OCI-LY1 (cell line): ENCODE results near the gene ERLIN1.

Experiments
- H2AFZ ChIP-seq: fragments of 200-600 bp; sonication (generic), shearing (Covaris generic); 2 replicates; pipeline ENCODE4 v1.6.0; 2014; ENCODE audit warnings: antibody characterized with exemption, mild to moderate bottlenecking, low read length
- H3F3A ChIP-seq: fragments of 200-600 bp; sonication (generic), shearing (Covaris generic); 2 replicates; pipeline ENCODE4 v1.6.0; 2014; ENCODE audit warnings: mild to moderate bottlenecking, antibody characterized with exemption, low read length, moderate library complexity; ENCODE audit not compliant: insufficient read depth
- H3K27ac ChIP-seq: fragments of 200-600 bp; sonication (generic); 2 replicates; pipeline ENCODE4 v1.5.1; 2014; ENCODE audit warnings: low read length, mixed run types, mild to moderate bottlenecking, low read depth; ENCODE audit not compliant: poor library complexity, severe bottlenecking
- H3K27me3 ChIP-seq: fragments of 200-600 bp; sonication (generic); 2 replicates; pipeline ENCODE4 v1.6.0; 2014; ENCODE audit warnings: antibody characterized with exemption, mild to moderate bottlenecking, low read length, moderate library complexity; ENCODE audit not compliant: insufficient read depth
- H3K36me3 ChIP-seq: fragments of 200-600 bp; sonication (generic); 2 replicates; pipeline ENCODE4 v1.6.1; 2014; ENCODE audit warnings: mild to moderate bottlenecking, antibody characterized with exemption, low read length, moderate library complexity, mixed read lengths; ENCODE audit not compliant: insufficient read depth
- H3K4me1 ChIP-seq: fragments of 200-600 bp; sonication (generic); 2 replicates; pipeline ENCODE4 v1.5.1; 2014; ENCODE audit warnings: mild to moderate bottlenecking, low read length, moderate library complexity; ENCODE audit not compliant: insufficient read depth, severe bottlenecking
- H3K4me2 ChIP-seq: fragments of 200-600 bp; sonication (generic), shearing (Covaris generic); 2 replicates; pipeline ENCODE4 v1.6.1; 2014; ENCODE audit warnings: low read length
- H3K4me3 ChIP-seq: fragments of 200-600 bp; sonication (generic); 2 replicates; pipeline ENCODE4 v1.5.1; 2014; ENCODE audit warnings: low read length, low read depth, mild to moderate bottlenecking, mixed read lengths; ENCODE audit not compliant: poor library complexity, severe bottlenecking
- H3K79me2 ChIP-seq: fragments of 200-600 bp; shearing (Covaris generic); 2 replicates; pipeline ENCODE4 v1.6.1; 2016; ENCODE audit warnings: mixed run types, low read length, mixed read lengths; ENCODE audit not compliant: insufficient read depth
- H3K9ac ChIP-seq: fragments of 200-600 bp; sonication (generic), shearing (Covaris generic); 2 replicates; pipeline ENCODE4 v1.6.1; 2014; ENCODE audit warnings: mild to moderate bottlenecking, low read length, mixed read lengths
- H3K9me2 ChIP-seq: fragments of 200-600 bp; sonication (generic), shearing (Covaris generic); 2 replicates; pipeline ENCODE4 v1.6.1; 2014; ENCODE audit warnings: low read depth, mild to moderate bottlenecking, low read length, mixed read lengths
- H3K9me3 ChIP-seq: fragments of 200-600 bp; shearing (Covaris generic); 2 replicates; pipeline ENCODE4 v1.6.1; 2014; ENCODE audit warnings: low read length, mixed read lengths
- H4K20me1 ChIP-seq: fragments of 200-600 bp; sonication (generic), shearing (Covaris generic); 2 replicates; pipeline ENCODE4 v1.6.0; 2016; ENCODE audit warnings: mild to moderate bottlenecking, low read length; ENCODE audit not compliant: insufficient read depth
- CTCF ChIP-seq: fragments of 200-600 bp; sonication (generic), shearing (Covaris generic); IDR thresholded peaks from 2 replicates; pipeline ENCODE4 v1.5.1; 2017; ENCODE audit warnings: mild to moderate bottlenecking, antibody characterized with exemption, low read length, moderate library complexity, mixed read lengths
- EZH2 ChIP-seq: fragments of 200-600 bp; sonication (generic), shearing (Covaris generic); IDR thresholded peaks from 2 replicates; pipeline ENCODE4 v1.8.0; 2017; ENCODE audit warnings: borderline replicate concordance, mixed run types, mild to moderate bottlenecking, antibody characterized with exemption, low read length, moderate library complexity, mixed read lengths

Gene ERLIN1

GRCh38 chr10:100140070-100140469, 45.8 kb downstream of the ERLIN1 start:
- Histone ChIP-seq H3K27me3 (no peaks in the 10 kb centered on the region), H3K9me2 (no peaks in the 10 kb centered on the region), H3K79me2 (no peaks in the 10 kb centered on the region), H3K36me3 (no peaks in the 10 kb centered on the region), H3K4me1 (no peaks in the 10 kb centered on the region), H4K20me1 (no peaks in the 10 kb centered on the region), H3K27ac (no peak overlapping the region), H3K9me3 (no peaks in the 10 kb centered on the region), H2AFZ (no peak overlapping the region), H3K4me2 (no peak overlapping the region), H3K4me3 (no peak overlapping the region), H3K9ac (no peak overlapping the region), H3F3A (no peaks in the 10 kb centered on the region)
- no peak for TF ChIP-seq CTCF
- TF ChIP-seq EZH2 = no peak

- Histone ChIP-seq H3K4me2 (no peak overlapping the region), H4K20me1 (no peaks in the 10 kb centered on the region), H3K27me3 (no peaks in the 10 kb centered on the region), H2AFZ (no peak overlapping the region), H3K79me2 (no peaks in the 10 kb centered on the region), H3K9ac (no peak overlapping the region), H3K9me3 (no peaks in the 10 kb centered on the region), H3F3A (no peaks in the 10 kb centered on the region), H3K9me2 (no peaks in the 10 kb centered on the region), H3K36me3 (no peaks in the 10 kb centered on the region; the same call in 1 of the 2 replicates), H3K4me3 (no peak overlapping the region), H3K4me1 (no peaks in the 10 kb centered on the region), H3K27ac (no peak overlapping the region)
- TF ChIP-seq CTCF = no peak
- no peak for TF ChIP-seq EZH2
Measured at GRCh38 chr10:100138921-100139496, 46.8 kb downstream of the ERLIN1 start.

GRCh38 chr10:100135486-100135885, 50.3 kb downstream of the ERLIN1 start:
- H3K27me3 ChIP-seq = no peaks in the 10 kb centered on the region
- H3K27ac ChIP-seq = no peak overlapping the region
- TF ChIP-seq CTCF = no peak
- no peak for TF ChIP-seq EZH2
- no peaks in the 10 kb centered on the region for H3F3A ChIP-seq
- H3K9me3 ChIP-seq = no peaks in the 10 kb centered on the region
- H3K79me2 ChIP-seq = no peaks in the 10 kb centered on the region
- no peak overlapping the region for H2AFZ ChIP-seq
- no peaks in the 10 kb centered on the region; the same call in 1 of the 2 replicates for H3K36me3 ChIP-seq
- no peak overlapping the region for H3K9ac ChIP-seq
- H4K20me1 ChIP-seq = no peaks in the 10 kb centered on the region
- no peak overlapping the region for H3K4me3 ChIP-seq
- no peak overlapping the region for H3K4me2 ChIP-seq
- no peaks in the 10 kb centered on the region for H3K4me1 ChIP-seq
- no peaks in the 10 kb centered on the region for H3K9me2 ChIP-seq
